ENCODE results near the gene OSBPL8.

GRCh38 chr12:76303365-76303764 is 256.2 kb downstream of the OSBPL8 start:
- TF ChIP-seq CTCF (conservative IDR thresholded peaks at IDR 0.05 in 1 of 2, IDR thresholded peaks at IDR 0.05 in 1 of 2; ENCODE audit: extremely low read depth in 1 of 2, insufficient read depth in 1 of 2, low read depth in 1 of 2, low read length in 2 of 2) = no peak
- no peak for TF ChIP-seq EZH2 (IDR thresholded peaks at IDR 0.05; ENCODE audit: borderline replicate concordance, low read length)
